SK-N-MC (cell line): ENCODE measurements around the gene FIS1.
"Not testable (repeated sequence)": the region's sequence is repeated elsewhere in the genome, so short reads cannot be mapped to it uniquely, and the experiment has no call there.

ENCODE experiments used
- DNase-seq: peaks from one replicate; pipeline ENCODE4 v3.0.0-alpha.2; 2011; ENCODE audit warnings: low read depth, low spot score
- H3K27ac ChIP-seq: fragments of 200-600 bp; sonication (generic); 2 replicates; pipeline ENCODE4 v1.5.1; 2016; ENCODE audit warnings: mixed run types
- H3K36me3 ChIP-seq: fragments of 200-600 bp; sonication (generic); 2 replicates; pipeline ENCODE4 v1.6.1; 2017; ENCODE audit warnings: antibody characterized with exemption, low read length, mixed read lengths; ENCODE audit not compliant: insufficient read depth
- H3K4me3 ChIP-seq: fragments of 200-600 bp; sonication (generic); 2 replicates; pipeline ENCODE4 v1.5.1; 2016
- H3K9ac ChIP-seq: fragments of 200-600 bp; sonication (generic); 2 replicates; pipeline ENCODE4 v1.8.0; 2017; ENCODE audit warnings: mixed run types, mixed read lengths; ENCODE audit not compliant: insufficient read length
- H3K9me3 ChIP-seq: fragments of 200-600 bp; sonication (generic); 2 replicates; pipeline ENCODE4 v1.6.1; 2017; ENCODE audit warnings: low read depth, mild to moderate bottlenecking, antibody characterized with exemption, low read length, moderate library complexity, mixed read lengths
- EZH2 ChIP-seq: fragments of 200-600 bp; sonication (generic); IDR thresholded peaks from one replicate; pipeline ENCODE4 v1.6.1; 2017; ENCODE audit warnings: antibody characterized with exemption
- FOXP2 ChIP-seq: optimal IDR thresholded peaks from 2 replicates; pipeline ENCODE3; 2011; ENCODE audit warnings: mild to moderate bottlenecking, moderate library complexity; ENCODE audit not compliant: insufficient read depth; ENCODE audit errors: extremely low read length, control extremely low read depth
- POLR2AphosphoS5 ChIP-seq: IDR thresholded peaks from 2 replicates; pipeline ENCODE4 v1.6.1; 2012; ENCODE audit warnings: mild to moderate bottlenecking, low read depth, low read length, borderline replicate concordance

The FIS1 gene

DNA sequence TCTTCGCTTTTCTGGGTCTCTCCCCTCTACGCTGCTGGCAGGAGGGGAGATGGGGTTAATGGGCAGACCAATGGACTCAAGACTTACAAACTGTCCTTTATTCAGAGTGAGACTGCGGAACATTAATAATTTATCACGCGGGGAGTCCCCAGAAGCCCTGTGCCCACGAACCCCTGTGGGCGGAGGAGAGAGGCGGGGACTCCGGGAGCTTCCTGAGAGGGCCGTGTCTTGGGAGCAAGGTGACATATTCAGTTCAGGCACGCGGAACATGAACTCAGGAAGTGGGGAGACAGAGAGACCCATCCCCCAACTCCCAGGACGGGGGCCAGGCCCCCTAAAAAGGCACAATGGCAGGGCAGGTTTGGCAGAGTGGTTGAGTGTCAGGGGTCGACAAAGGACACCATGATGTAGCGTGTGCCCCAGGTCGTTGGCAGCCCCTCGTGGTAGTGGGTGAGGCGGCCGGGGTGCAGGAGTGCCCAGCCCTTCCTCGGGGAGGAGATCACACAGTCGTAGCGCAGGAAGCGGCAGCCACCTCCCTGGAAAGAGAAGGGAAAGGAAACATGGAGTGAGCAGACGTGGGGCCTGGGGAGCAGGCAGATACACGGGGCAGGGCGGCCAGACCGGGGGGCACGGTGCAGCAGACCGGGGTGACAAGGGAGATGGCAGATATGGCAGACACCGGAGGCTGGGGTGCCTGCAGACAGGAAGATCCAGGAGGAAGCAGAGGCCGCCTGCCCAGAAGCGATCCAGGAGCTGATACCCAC lies 38.8 kb downstream of the FIS1 start:
- Histone ChIP-seq H3K9me3 (no peaks in the 10 kb centered on the region), H3K27ac (no peak overlapping the region), H3K4me3 (no peak overlapping the region), H3K9ac (no peak overlapping the region), H3K36me3 (peaks cover 4% of the 10 kb centered on the region; the same call in 1 of the 2 replicates)
- no peak for TF ChIP-seq FOXP2
- no peak for TF ChIP-seq POLR2AphosphoS5
- no peak for DNase-seq

DNA sequence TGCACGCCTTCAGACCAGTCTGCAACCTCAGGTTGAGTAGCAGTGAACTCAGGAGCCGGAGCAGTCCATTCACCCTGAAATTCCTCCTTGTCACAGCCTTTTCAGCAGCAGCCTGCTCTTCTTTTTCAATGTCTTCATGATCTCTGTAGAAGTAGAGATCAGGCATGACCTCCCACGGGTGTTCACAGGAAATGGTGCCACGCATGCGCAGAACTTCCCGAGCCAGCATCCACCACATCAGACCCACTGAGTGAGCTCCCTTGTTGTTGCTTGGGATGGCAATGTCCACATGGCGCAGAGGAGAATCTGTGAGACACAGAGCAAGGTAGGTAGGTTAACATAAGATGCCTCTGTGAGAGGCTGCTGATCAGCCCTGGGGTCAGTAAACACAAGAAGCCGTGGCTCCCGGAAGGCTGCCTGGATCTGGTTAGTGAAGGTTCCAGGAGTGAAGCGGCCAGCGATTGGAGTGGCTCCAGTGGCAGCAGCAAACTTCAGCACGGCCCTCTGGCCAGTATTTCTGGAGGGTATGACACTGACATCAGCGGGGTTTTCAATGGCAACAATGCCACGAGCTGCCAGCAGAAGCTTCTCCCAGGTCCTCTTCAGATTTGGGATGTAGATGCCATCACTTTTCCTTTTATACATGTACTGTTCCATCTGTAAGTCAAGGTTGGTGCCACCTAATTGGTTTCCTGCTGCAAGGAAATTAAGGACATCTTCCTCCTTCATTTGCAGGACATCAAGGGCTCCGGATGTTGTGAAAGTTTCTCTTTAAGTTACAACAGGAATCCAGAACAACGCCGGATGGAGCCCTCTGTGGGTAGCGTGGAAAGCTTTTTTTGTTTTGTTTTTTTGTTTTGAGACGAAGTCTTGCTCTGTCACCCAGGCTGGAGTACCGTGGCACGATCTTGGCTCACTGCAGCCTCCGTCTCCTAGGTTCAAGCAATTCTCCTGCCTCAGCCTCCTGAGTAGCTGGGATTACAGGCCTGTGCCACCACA lies 40.8 kb downstream of the FIS1 start:
- not testable (repeated sequence) for H3K36me3 ChIP-seq, DNase-seq, H3K9me3 ChIP-seq, H3K9ac ChIP-seq, H3K4me3 ChIP-seq, H3K27ac ChIP-seq

DNA sequence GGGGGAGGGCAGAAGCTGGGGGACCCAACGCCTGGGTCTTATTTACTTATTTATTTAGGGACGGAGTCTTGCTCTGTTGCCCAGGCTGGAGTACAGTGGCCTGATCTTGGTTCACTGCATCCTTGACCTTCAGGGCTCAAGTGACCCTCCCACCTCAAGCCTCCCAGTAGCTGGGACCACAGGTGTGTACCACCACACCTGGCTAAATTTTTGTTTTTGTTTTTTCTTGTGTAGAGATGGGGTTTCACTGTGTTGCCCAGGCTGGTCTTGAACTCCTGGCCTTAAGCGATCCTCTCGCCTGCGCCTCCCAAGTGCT lies 42.3 kb downstream of the FIS1 start:
- Histone ChIP-seq H3K27ac (no peak overlapping the region), H3K4me3 (no peak overlapping the region), H3K36me3 (no peaks in the 10 kb centered on the region), H3K9ac (no peak overlapping the region), H3K9me3 (no peaks in the 10 kb centered on the region)
- TF ChIP-seq POLR2AphosphoS5 (no peak), EZH2 (no peak), FOXP2 (no peak)
- no peak for DNase-seq

DNA sequence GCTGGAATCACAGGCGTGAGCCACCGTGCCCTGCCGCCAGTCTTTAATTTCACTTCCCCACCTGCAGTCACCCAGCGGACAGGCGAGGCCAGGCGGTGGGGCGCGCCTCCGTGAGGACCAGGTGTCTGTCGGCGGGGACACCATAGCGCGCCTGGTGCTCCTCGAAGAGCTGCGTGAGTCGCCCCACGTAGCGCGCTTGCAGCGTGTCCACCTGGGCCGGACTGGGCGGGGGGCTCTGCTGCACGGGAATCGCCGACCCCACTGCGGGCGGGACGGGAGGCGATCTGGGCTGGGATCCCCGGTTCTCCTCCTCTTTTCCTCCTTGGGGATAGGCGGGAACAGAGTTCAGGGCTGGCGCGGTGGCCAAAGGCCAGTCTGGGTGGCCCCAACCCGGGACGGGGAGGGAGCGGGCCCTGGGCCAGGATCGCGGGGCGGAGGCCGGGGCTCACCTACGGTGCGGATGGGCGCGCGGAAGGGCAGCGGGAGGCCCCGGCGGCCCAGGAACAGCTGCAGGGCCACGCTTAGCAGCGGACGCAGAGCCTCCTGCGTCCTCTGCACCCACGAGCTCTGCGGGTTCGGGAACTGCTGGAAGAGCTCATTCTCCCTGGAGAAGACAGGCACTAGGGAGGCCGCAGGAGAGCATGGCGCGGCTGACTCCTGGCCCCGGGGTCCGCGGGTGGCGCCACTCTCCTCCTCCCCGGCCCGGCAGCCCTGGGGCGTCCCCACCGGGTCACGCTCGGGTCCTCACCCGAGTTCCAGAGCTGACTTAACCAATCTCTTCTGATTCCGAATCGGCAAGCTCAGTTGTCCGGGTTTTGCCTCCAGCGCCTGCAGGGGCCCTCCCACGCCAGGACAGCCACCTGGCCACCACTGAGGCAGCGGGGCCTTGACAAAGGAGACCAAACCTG lies 42.9 kb downstream of the FIS1 start:
- TF ChIP-seq EZH2: no peak
- TF ChIP-seq POLR2AphosphoS5: no peak
- Histone ChIP-seq H3K27ac (no peak overlapping the region), H3K9ac (no peak overlapping the region), H3K4me3 (no peak overlapping the region), H3K36me3 (no peaks in the 10 kb centered on the region), H3K9me3 (no peaks in the 10 kb centered on the region)
- DNase-seq: no peak

DNA sequence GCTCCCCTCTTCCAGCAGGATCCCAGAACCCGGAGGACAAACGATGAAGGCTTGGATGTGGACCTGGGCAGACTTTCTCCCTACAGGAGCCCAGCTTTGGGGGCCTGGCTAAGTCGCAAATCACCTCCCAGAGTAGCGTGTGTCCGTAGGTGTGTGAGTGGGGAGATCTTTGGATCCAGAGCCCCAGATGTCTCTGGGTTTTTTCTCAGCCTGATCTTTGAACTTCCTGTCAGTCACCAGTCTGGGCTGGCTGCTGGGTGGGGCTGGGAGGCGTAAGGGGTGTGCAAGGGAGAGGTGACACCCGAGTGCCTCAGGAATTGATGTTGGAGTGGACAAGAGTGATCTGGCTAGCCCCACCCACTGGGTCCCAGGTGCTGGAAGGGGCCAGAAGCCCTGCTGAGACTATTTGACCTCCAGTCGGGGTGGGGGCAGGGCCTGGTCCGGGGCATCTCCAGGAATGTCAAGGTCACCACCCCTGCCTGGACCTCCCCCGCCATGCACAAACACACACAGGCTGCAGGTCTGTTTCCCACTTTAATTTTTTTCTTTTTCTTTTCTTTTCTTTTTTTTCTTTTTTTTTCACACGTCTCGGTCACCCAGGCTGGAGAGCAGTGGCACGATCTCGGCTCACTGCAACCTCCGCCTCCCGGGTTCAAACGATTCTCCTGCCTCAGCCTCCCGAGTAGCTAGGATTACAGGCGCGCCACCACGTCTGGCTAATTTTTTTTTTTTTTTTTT lies 43.9 kb downstream of the FIS1 start, which contains the start of gene MOGAT3:
Gene MOGAT3 (minus strand): TSS at position 175 of the 738 bp plus-strand sequence. CDS start 182 bp downstream, outside the sequence.
- no peak within 1 kb of the TSS for H3K9ac ChIP-seq
- TF ChIP-seq EZH2: no peak
- no peak for TF ChIP-seq POLR2AphosphoS5
- TF ChIP-seq FOXP2: no peak
- no peaks in the 10 kb centered on the region for H3K36me3 ChIP-seq
- H3K4me3 ChIP-seq: no peak within 1 kb of the TSS
- no peaks in the 10 kb centered on the region for H3K9me3 ChIP-seq
- DNase-seq: no peak
- no peak within 1 kb of the TSS for H3K27ac ChIP-seq

DNA sequence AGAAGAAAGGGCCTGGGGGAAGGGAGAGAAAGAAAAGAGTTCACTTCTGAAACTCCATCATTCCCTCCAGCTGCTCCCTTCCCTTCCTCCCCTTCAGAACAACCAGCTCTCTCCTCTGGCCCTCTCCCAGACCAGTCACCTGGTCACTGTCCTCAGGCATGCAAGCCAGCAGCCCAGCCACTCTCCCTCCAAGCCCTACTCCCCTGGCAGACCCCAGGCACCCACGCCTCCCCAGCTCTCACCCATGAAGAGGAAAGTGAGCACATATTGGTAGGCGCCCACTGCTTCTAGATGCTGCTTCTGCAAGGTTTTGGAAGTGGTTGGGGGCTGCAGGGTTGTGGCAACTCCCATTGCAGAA lies 44.4 kb downstream of the FIS1 start:
- no peak for TF ChIP-seq POLR2AphosphoS5
- TF ChIP-seq FOXP2: no peak
- no peak for TF ChIP-seq EZH2
- Histone ChIP-seq H3K4me3 (no peak overlapping the region), H3K36me3 (no peaks in the 10 kb centered on the region), H3K9me3 (no peaks in the 10 kb centered on the region), H3K27ac (no peak overlapping the region), H3K9ac (no peak overlapping the region)
- DNase-seq: no peak

DNA sequence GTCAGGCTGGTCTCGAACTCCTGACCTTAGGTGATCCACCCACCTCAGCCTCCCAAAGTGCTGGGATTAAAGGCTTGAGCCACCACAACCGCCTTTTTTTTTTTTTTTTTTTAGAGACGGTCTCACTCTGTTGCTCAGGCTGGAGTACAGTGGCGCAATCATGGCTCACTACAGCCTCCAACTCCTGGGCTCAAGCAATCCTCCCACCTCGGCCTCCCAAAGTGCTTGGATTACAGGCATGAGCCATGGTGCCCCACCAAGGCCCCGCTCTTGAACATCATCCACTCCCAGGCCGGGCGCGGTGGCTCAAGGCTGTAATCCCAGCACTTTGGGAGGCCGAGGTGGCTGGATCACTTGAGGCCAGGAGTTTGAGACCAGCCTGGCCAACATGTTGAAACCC lies 45.4 kb downstream of the FIS1 start:
- not testable (repeated sequence) for H3K36me3 ChIP-seq, H3K27ac ChIP-seq, H3K9me3 ChIP-seq, H3K4me3 ChIP-seq, DNase-seq, H3K9ac ChIP-seq

DNA sequence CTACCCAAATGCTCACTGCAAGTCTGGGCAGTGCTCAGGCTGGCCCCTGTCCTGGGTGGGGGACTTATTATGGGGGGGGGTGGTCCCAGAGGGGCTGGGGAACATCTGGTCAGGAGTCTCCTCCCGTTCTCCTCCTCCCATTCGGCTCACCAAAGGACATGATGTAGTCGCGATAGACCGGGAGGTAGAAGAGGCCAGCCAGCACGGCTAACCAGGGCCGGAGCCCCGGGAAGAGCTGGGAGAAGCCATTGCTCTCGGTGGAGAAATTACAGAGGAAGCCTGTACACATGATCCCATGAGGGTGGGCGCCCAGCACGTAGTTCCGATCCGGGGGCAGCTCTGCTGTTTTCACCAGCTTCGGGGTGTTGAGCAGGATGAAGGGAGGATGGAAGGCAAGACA lies 46.4 kb downstream of the FIS1 start:
- Histone ChIP-seq H3K27ac (no peak overlapping the region), H3K4me3 (no peak overlapping the region)
- TF ChIP-seq POLR2AphosphoS5: no peak

More for the DNA sequence above, 46.4 kb downstream of the FIS1 start:
- Histone ChIP-seq H3K36me3 (no peaks in the 10 kb centered on the region), H3K9me3 (no peaks in the 10 kb centered on the region), H3K9ac (no peak overlapping the region)
- DNase-seq: no peak
